Gastroesophageal sphincter (tissue), 3 donors: ENCODE data around the gene UBE2E2.

Experiments used
- EP300 ChIP-seq: sonication (generic); formaldehyde crosslinking; IDR thresholded peaks from one replicate; pipeline ENCODE4 v1.6.1; 2017; ENCODE audit warnings: antibody characterized with exemption, mild to moderate bottlenecking
- POLR2A ChIP-seq, 2 donors: fragments of 450-650 bp; IDR thresholded peaks; one replicate each; pipeline ENCODE4 v1.6.1; 2017; ENCODE audit warnings: antibody characterized with exemption in 2 of 2, mild to moderate bottlenecking in 2 of 2, moderate library complexity in 1 of 2
- TF ChIP-seq, protein P1 (sequence below), 4 experiments: fragments of 200-600 bp in 2 of 4; fragments of 450-650 bp in 2 of 4; sonication (generic) in 1 of 4; IDR thresholded peaks; one replicate each; pipeline ENCODE4 v1.5.1; 2017 to 2019; ENCODE audit warnings: antibody characterized with exemption in 4 of 4, mild to moderate bottlenecking in 2 of 4, moderate library complexity in 2 of 4

DNA sequence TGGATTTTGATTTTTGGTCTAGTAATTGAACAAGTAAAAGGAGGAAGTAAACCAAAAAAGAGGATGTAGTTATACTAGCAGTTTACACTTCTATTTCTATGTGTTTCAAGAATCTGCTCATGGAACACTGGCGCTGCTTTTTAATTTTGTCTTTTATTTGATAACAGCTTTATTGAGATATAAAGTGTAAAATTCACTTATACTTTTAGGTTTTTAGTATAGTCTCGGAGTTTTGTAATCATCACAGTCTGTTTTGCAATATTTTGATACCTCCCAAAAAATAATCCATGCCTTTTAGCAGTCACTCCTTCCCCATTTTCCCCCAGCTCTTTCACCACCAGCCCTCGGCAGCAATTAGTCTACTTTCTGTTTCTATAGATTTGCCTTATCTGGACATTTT is 18.0 kb downstream of the UBE2E2 start:
- TF ChIP-seq, protein P1, sequence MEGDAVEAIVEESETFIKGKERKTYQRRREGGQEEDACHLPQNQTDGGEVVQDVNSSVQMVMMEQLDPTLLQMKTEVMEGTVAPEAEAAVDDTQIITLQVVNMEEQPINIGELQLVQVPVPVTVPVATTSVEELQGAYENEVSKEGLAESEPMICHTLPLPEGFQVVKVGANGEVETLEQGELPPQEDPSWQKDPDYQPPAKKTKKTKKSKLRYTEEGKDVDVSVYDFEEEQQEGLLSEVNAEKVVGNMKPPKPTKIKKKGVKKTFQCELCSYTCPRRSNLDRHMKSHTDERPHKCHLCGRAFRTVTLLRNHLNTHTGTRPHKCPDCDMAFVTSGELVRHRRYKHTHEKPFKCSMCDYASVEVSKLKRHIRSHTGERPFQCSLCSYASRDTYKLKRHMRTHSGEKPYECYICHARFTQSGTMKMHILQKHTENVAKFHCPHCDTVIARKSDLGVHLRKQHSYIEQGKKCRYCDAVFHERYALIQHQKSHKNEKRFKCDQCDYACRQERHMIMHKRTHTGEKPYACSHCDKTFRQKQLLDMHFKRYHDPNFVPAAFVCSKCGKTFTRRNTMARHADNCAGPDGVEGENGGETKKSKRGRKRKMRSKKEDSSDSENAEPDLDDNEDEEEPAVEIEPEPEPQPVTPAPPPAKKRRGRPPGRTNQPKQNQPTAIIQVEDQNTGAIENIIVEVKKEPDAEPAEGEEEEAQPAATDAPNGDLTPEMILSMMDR (IDR thresholded peaks at IDR 0.05) = no peak
- TF ChIP-seq POLR2A (IDR thresholded peaks at IDR 0.05) = no peak
- TF ChIP-seq EP300 = no peak
